HG03469 (cell line): ENCODE data around the gene HMGN1.
A peak's percentile ranks its signal among the peaks of the same experiment; 100 is the strongest.
"Not testable (repeated sequence)": the region's sequence is repeated elsewhere in the genome, so short reads cannot be mapped to it uniquely, and the experiment has no call there.

Source experiments
- ATAC-seq: cut with Tn5 transposase; IDR thresholded peaks from one replicate; pipeline ENCODE4 v1.9.1; 2021; ENCODE audit warnings: mild to moderate bottlenecking, moderate library complexity, moderate number of reproducible peaks; ENCODE audit not compliant: unreplicated experiment

The HMGN1 gene

DNA sequence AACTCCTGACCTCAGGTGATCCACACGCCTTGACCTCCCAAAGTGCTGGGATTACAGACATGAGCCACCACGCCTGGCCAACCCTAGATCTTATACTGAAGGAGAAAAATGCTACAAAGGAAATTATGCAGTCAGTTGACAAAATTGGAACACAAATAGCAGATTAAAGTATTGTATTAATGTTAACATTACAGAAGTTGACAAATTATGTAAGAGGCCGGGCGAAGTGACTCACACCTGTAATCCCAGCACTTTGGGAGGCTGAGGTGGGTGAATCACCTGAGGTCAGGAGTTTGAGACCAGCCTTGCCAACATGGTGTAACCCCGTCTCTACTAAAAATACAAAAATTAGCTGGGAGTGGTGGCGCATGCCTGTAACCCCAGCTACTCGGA lies 21.0 kb upstream of the HMGN1 start:
- not testable (repeated sequence) for ATAC-seq

DNA sequence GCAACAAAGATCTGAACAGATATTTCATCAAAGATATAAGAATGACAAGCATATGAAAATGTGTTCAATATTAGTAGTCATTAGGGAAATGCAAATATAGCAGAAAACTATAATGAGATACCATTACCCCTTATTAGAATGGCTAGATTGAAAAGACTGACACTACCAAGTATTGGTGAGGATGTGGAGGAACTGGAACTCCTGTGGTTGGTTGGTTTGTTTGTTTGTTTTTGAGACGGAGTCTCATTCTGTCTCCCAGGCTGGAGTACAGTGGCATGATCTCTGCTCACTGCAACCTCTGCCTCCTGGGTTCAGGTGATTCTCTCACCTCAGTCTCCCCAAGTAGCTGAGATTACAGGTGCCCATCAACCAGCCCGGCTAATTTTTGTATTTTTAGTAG lies 18.9 kb upstream of the HMGN1 start:
- no peak for ATAC-seq

DNA sequence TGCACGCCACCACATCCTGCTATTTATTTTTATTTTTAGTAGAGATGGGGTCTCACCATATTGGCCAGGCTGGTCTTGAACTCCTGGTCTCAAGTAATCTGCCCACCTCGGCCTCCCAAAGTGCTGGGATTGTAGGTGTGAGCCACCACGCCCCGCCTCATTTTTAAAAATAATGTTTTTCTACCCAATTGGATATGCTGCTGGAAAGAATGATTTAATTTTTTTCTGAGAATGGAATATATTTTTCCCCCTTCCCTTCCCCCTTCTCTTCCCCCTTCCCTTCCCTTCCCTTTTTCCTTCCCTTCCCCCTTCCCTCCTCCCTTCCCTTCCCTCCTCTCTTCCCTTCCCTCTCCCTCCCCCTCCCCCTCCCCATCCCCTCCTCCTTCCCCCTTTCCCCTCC lies 17.7 kb upstream of the HMGN1 start:
- no peak for ATAC-seq

DNA sequence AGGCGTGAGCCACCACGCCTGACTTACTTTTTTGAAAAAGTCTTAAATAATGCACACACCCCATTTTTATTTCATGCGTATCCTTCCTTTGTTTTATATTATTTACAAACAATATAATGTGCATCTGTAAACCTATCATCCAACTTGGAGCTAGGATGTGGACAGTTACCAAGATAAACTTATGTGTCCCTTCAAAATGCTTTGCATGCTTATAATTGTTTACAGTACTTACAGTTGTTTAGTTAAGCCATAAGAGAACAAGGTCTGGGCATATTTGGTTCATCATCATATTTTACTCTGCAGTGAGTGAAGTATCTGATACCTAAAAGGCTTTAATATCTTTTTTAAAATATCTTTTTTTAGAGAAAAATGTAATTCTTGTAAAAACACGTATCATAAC lies 16.1 kb upstream of the HMGN1 start:
- no peak for ATAC-seq

DNA sequence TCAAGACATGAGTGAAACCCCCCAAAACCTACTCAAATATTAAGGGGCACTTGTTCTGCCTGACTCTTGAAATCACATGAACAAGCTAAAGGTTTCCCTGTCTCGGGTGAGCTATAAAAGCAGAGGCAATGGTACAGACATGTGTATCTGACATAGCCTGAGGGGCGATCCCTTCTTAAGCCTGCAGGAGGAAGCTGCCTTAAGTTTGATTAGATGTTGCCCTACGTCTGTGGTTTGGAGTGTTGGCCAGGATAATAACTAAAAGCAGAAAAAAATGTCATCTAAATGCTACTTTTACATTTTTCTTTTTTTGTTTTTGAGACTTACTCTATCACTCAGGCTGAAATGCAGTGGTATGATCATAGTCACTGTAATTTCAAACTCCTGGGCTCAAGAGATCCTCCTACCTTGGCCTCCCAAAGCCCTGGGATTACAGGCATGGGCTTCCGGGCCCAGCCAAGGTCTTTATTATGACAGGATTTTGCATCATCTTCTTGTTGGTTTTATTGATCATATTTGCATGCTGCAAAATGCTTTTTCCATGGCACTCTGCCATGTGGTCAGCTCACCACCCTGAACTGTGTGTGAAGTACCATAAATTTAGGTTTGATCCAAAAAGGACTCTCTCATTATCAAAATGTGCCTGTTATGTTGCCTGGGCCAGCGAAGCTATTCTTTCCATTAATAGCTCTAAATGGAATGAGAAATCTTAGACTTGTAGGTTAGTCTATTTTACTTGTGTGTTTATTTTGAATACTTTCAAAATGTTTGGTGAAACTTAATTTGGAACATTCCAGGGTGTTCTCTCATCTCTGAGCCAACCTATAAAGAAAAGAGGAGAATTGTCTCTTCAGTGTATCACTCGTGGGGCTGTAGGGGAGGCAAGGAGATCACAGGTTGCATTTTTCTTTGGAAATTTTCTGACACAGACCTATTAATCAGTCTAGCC lies 15.0 kb upstream of the HMGN1 start:
- ATAC-seq: no peak

DNA sequence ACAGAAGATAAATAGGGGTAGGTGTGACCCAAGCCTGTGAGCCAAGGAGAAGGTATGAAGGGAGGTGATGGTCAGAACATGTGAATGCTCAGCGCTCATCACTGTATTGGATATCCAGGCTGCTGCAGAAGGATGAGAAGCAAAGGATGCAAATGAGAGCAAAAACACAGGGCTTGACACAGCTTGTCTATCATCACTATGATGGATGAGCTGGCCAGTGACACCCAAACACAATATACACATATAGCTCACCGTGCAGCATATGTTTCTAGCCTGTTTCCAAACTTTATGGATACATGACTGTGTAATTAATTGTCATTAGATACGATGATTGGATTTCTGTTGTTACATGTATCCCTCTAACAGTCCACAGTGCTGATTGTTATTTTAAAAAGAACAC lies 13.8 kb upstream of the HMGN1 start:
- ATAC-seq: no peak

DNA sequence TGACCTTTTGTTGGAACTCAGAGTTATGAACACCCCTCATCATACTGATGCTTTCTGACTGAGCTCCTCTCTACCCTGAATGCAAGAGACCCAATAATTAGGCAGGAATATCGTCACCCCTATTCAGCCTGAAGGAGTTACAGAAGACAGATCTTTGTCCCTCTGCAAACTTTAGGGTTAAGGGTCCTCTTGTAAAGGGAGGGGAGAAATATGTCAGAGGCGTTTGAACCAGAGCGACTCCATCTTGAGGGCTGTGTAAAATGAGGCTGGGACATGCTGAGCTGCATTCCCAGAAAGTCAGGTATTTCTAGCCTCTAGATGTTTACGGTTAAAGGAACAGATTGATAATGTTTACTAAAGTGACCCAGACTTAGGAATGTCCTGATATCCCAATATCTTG lies 10.5 kb upstream of the HMGN1 start:
- no peak for ATAC-seq

DNA sequence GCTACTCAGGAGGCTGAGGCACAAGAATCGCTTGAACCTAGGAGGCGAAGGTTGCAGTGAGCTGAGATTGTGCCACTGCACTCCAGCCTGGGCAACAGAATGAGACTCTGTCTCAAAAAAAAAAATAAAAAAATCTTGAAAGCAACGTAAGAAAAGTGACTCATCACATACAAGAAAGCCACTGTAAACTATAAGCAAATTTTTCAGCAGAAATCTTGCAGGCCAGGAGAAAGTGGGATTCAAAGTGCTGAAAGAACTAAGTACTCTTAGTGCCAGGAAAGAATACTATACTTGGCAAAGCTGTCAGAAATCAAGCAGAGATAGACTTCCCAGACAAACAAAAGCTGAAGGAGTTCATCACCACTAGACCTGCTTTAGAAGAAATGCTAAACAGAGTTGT lies 4.4 kb upstream of the HMGN1 start:
- ATAC-seq: no peak

DNA sequence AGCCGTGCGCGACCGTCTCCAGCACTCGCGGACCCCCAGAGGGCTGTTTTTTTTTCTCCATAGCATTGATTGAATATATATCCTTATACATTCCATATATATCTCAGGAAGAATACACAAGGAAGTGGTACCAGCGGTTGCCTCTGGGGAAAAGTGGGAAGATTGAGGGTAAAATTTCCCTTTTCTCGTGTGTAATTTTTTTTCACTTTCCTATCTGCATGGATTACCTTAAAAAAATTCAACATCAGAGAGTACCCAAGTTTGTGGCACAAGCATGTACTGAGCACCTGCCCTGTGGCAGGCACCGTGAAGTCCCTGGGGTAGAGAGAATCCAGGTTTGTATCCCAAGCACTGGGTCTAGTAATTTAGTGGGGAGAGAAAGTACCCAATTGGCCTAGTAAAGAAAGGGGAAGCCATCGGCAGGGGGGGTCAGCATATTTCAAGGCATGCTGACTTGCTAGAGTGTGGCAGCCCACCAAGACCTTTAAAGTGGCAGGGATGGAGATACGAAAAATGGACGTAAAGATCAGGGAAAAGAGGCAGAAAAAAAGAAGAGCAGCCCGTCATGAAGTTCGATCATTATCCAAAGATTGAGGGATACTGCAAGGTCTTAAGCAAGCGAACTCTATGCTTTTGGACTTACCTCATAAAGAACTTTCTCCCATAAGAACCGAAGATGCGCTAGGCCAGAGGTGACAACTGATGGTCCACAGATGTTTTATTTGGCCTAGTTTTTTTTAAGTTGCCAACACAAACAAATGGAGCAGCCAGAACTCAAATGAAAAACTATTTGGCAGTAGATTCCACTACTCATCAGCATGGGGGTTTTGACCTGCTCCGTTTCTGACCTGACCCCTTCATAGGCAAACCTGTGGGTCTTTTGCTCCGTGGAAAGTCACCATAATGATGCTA lies 1.5 kb upstream of the HMGN1 start:
- no peak for ATAC-seq

DNA sequence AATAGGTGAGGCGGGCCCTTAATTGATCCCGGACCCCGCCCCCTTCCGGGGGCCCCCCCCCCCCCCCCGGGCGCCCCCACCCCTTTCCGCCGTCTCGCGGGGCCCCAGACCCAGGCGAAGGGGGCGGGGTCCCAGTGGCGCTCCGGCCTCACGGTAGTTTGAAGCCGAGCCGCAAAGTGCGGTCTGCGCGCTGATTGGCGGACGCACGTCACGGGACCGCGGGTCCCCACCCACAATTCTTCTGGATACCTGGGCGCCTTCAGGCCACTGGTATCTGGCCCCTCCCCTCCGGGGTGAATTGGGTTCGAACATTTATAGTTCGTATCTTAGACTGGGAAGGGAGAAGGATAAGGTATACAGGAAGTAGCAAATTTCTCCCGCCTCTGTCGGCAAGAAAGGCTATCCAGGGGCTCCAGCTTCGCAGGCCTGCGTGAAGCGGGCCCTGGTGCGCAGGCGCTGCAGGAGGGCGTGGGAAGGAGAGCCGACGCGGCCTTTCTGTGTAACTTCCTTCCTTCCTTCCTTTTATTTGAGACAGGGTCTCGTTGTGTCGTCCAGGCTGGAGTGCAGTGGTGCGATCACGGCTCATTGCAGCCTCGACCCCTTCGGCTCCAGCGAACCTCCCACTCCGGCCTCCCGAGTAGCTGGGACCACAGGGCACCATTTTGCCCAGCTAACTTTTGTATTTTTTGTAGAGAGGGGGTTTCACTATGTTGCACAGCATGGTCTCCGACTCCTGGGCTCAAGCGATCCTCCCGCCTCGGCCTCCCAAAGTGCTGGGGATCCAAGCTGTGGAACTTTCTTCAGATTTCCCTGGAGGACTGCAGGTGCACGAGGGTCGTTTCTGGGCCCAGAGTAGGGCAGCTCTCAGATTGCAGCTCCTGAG lies 564 bp upstream of the HMGN1 start:
- ATAC-seq: peak; percentile 86

DNA sequence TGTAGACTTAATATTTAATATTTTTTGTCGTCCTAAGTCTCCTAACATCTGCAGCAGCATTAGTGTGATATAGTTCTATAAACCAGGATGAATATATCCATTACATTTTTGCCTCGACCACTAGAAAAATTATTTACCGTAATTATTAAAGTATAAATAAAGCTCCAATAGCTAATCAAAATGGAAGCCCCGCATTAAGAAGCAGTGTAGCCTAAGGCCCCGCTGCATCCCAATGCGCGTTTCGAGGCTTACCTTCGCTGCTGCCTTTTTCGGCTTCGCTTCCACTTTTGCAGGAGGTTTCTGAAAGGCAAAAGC lies 891 bp downstream of the HMGN1 start:
- ATAC-seq: no peak

DNA sequence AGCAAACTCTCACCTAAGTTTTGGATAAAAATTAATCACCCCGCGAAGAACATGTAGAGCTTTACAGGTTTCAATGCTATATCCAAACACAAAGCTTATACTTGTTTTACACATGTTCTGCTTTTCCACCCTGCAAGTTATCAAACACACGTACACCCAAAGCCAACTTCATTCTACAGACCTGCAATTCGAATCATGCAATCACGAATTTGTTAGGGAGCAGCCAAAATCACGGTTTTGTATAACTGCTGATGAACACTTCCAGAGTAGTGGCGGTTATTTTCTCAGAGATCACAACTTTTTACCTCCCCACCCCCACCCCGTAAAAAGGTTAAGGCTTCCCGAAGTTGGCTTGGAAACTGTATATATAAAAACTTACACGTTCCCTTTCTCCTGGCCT lies 1.4 kb downstream of the HMGN1 start:
- no peak for ATAC-seq

DNA sequence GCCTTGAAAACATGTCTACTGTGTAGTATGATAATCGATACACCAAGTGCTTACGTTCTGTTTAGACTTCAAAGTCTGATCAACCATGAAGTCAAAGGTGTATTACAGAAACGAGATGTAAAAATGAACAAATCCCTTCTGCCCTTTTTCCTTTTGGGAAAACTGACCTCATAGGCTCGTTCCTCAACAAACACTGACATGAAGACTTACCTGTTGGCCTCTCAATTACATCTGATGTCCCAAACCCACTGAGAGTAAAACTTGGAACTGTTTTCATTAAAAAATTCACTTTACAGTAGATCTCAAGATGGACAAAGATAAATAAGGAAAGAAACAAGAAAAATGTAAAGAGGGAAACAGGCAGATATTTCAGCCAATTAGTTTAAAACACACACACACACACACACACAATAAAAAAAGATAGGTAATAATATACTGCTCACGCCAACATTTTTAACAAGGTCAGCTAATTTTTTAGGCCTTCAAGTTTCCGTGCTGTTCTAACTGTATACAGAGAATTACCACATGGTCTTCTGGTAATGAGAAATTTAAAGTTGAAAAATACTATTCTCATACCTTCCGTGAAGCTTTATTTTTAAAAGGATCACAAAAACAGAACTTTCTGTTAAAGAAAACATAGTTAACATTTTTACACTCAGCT lies 2.1 kb downstream of the HMGN1 start:
- no peak for ATAC-seq

DNA sequence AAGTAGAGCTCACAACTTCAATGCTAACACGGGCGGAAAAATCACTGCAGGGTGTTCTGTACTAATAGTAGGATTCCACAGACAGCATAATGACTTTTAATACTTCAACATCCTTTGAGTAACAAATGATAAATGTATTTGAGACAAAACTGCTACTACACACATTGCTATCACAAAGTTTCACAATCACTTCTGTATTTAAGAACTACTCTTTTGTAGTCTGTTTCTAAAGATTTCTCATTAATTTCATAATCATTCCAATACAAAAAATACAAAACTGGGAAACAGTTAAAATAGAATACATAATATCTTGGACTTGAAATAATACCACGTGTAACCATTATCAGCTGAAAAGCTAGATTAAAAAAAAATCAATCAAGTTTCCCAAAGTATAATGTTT lies 2.7 kb downstream of the HMGN1 start:
- no peak for ATAC-seq

DNA sequence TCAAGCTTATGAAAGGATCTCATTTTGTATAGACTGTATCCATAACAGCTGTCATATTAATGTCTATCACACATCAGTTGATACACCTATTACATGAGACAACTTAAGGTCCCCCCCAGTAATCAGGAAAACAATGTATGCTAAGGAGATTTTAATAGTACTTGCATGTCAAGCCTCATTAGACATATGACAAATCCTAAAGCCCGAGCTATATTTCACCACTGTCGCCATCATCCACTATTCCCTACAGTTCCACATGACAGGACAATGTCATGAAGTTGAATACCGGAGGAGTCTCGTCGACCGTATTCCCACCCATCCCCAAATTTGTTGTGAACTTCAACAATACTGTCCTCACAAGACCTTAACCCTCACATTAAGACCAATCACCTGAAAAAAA lies 3.4 kb downstream of the HMGN1 start:
- ATAC-seq: no peak

DNA sequence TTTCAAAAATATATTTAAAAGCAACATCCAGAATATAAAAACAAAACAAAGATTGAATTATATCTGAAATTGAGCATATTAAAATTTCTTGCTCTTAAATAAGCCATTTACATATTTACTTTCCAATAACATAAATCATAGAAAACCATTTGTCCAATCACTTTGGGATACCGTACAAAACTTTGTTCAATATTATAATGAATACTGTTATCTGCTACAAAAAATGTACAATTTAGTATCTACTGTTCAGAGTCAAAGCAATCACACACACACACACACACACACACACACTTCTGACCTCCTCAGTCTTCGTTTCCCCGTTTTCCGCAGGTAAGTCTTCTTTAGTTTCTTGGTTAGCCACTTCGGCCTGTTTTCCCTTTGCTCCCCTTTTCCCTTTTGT lies 4.0 kb downstream of the HMGN1 start:
- ATAC-seq: no peak

DNA sequence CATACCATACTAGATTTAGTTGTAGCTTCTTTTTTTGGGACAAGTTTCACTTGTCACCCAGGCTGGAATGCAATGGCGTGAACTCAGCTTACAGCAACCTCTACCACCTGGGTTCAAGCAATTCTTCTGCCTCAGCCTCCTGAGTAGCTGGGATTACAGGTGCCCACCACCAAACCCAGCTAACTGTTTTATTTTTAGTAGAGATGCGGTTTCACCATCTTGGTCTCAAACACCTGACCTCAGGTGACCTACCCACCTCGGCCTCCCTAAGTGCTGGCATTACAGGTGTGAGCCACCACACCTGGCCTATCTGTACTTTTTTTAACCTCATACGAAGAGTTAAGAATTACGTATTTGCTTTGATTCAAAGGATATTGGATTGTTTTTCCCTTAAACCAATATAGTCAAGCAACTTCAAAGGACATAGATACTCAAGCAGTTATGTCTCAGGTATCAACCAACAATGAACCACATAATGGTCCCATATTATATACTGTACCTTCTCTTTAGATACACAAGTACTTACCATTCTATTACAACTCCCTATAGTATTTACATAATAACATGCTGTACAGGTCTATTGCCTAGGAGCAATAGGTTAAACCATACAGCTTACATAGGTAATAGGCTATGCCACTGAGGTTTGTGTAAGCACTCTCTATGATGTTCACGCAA lies 7.5 kb downstream of the HMGN1 start:
- ATAC-seq: no peak

DNA sequence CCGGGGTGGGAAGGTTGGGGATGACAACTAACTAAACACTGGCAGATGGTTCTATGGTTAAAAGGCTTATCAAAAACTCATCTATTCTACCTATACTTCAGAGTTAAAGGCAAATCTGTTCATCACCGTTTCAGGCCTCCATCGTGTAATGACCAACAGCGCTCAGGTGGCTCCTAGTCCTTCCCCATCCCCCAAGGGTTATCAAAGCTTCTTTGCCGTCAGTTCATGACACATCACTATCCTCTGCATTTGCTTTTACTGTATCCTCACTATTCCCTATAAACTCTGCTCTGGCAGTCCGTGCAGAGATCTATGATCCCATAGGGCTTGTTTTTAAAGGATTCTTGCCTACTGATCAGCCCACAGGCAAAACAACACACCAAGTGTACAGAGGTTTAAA lies 8.2 kb downstream of the HMGN1 start:
- no peak for ATAC-seq

DNA sequence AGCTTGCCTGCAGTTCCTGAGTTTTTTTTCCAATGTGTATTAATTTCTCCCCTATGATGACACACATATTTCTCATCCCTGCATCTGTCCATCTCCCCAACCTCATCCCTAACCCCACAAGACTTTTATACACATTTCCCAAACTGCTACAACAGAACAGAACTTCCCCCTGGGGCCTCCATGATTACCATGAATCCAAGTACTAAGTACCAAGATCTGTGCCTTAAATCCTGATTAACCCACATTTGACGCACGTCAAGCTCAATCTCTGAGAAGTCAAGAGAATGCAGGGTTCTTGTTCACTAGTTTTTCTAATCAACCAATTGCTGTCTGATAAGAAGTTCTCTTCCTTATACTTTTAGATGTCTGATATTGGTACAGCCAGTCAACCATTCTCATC lies 9.7 kb downstream of the HMGN1 start:
- ATAC-seq: no peak

DNA sequence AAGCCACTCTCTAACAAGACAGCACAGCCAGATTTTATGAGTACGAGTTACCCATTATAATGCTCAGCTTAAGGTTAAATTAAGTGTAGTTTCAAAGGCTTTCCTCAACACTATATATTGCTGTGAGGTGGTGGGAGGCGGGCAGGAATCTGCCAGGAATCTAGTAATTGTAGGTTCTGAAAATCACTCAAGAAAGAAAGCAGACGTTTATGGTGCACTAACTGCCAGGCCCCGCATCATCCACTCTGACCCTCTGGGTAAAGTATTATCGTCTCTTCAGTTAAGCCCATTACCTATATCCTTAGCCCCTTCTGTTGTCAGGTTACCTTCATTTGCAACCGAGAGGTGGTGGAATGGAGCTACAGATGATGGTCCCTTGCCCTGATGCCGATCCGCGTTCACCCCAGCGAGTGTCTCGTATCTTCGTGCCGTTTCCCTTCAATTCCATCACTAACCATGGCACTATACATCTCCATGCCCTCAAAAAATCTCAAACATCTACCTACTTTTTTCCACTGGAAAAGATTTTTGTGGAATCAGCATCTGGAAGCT lies 12.4 kb downstream of the HMGN1 start:
- ATAC-seq: no peak
